GM21423 (cell line): Measurements from ENCODE around the gene ZBTB20.

Experiments
- ATAC-seq: cut with Tn5 transposase; IDR thresholded peaks from one replicate; pipeline ENCODE4 v1.9.1; 2021; ENCODE audit warnings: mild to moderate bottlenecking, moderate library complexity; ENCODE audit not compliant: unreplicated experiment

Gene ZBTB20

DNA sequence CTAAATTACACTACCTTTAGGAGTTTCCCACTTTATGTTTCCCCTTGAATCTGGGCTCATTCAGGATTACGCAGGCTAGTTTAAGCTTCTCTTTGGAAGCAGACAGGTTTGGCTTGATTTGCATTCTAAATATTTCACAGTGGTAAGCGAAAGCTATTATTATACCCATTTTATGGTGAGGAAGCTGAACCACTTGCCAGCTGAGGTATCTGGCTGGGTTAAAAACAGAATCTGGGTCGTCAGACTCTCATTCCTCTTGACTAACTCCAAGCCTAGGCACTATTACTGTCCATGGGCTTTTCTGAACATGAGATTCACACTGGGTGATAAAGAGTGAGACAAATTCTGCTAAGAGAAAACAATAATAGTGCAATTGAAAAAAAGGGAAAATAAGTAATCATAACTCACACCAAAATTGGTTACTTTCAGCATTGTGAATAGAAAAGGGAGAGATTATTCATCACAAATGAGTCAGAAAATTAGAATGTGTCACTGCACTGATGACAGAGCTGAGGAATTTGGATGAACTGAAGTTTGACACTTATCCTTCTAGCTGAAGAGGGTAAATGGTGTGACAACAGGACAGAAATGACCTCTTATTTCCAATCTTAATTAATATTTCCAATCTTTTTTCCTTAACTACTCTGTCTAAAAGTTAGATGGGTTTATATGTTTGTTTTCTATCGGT is 642.0 kb downstream of the ZBTB20 start:
- no peak for ATAC-seq

GRCh38 chr3:114502204-114502603 is 644.9 kb downstream of the ZBTB20 start:
- no peak for ATAC-seq

GRCh38 chr3:114499976-114500375 is 647.1 kb downstream of the ZBTB20 start:
- ATAC-seq: no peak

GRCh38 chr3:114498539-114499370 is 648.3 kb downstream of the ZBTB20 start:
- no peak for ATAC-seq

GRCh38 chr3:114496874-114497273 is 650.2 kb downstream of the ZBTB20 start:
- ATAC-seq: no peak

GRCh38 chr3:114496466-114496865 is 650.6 kb downstream of the ZBTB20 start:
- no peak for ATAC-seq

DNA sequence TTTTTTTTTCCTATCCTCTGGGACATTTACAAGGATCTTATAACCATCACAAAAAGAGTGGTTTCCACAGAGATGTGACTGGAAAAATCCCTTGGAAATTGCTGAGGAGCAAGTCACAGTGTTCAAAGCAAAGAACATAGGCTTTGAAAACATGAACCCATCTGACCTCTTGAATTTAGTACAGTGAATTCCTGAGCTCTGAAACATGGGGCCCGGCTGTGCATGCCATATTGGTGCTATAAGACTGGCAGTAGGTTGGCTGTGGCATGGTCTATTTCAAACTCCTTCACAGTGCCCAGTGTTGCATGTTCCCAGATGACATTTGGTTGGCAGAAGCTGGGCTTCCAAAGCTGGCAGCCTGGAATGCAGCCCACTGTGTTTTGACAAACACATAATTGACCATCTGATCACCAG is 651.1 kb downstream of the ZBTB20 start:
- no peak for ATAC-seq

DNA sequence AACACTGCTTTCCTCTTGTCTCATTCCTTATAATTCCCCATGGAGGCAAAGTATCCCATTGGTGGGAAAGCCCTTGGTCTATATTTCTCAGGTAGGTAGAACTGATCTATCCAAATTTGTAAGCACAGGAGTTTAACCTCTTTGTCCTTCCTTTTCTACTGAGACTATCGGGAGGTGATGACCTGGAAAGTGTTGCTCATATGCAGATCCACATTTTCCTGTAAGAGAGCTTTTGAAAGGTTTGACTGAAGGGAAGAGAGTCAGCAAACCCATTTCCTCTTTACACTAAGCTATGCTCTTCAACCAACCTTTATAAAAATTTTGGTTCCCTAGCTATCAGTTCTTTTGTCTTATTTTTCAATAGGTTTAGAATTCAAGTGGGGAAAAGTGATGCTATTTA is 652.6 kb downstream of the ZBTB20 start:
- no peak for ATAC-seq

GRCh38 chr3:114490829-114491228 is 656.3 kb downstream of the ZBTB20 start:
- ATAC-seq: no peak

- ATAC-seq: no peak
Measured at GRCh38 chr3:114487502-114487901, 659.6 kb downstream of the ZBTB20 start.

DNA sequence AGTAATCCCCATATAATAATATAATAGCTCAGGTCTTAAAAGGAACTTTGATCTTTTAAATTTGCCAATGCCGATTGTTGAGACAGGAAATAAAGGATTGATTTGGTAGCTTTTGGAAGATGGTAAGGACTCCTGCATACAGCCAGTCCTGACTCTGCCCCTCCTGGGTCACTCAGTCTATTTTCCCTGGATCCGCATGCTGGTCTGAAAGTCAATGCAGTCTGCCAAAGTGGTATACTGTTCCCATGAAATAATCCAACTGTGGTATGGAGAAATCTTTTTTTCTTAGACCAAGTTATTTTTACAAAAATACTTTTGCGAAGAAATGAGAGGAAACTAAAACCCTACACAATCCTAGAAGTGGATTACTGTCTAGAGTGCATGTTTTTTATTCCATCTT is 662.2 kb downstream of the ZBTB20 start:
- ATAC-seq: no peak

DNA sequence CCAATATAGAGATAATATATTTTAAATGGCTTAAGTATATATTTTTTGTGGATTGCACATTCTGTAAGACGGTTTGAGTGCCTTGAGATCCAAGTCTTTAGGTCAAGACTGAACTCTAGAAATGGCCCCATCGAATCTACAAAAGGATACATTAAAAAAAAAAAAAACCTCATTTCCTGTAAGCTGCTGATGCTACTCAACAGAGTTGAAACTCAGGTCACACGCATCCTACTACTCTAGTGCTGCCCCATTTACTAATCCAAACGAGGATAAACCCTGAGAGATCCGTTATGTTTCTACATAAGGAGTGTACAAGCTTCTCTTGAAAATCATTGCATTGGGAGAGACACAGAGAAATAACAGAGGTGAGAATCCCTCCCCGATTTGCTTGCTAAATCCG is 666.0 kb downstream of the ZBTB20 start:
- no peak for ATAC-seq

DNA sequence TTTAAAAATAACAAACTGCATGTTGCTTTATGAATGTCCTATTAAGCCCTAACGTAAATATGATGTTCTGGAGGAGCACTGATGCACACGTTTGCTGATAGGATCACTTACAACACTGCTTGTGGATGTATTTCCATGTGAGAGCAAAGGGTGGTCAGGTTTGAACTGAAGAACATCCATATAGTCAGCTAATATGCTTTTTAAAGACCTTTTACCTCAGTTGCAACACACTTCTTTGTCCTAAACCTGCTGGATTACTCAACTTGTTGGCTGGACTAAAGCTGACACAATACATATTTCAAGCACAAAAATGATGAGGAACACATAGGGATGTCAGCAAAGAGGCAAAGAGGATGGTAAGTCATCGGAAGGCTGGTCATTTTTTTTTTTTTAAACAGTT is 666.6 kb downstream of the ZBTB20 start:
- no peak for ATAC-seq

- no peak for ATAC-seq
Measured at GRCh38 chr3:114478801-114479200, 668.3 kb downstream of the ZBTB20 start.

- no peak for ATAC-seq
Measured at GRCh38 chr3:114476511-114476910, 670.6 kb downstream of the ZBTB20 start.

GRCh38 chr3:114471478-114471877 is 675.6 kb downstream of the ZBTB20 start:
- ATAC-seq: no peak

- ATAC-seq: no peak
Measured at GRCh38 chr3:114469070-114469469, 678.0 kb downstream of the ZBTB20 start.

GRCh38 chr3:114466816-114467215 is 680.3 kb downstream of the ZBTB20 start:
- ATAC-seq: no peak

GRCh38 chr3:114466251-114466650 is 680.8 kb downstream of the ZBTB20 start:
- no peak for ATAC-seq

DNA sequence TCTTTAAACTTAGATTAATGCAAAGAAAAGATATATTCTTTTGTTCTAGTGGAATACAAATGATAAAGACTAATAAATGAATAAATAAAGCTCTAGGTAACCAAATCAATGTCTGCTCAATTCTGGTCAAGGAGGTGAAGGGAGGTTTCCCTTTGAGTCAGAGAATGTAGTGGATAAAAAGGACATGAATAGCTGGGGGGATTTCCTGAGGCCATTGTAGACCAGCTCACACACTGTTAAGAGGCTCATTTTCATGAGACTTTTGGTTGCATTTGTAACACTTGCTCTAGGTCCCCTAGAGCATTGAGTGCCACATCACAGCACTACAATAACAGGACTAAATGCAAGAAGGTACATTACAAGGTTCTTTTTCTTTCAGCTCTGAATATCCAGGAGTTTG is 682.5 kb downstream of the ZBTB20 start:
- peak; percentile 80 for ATAC-seq

DNA sequence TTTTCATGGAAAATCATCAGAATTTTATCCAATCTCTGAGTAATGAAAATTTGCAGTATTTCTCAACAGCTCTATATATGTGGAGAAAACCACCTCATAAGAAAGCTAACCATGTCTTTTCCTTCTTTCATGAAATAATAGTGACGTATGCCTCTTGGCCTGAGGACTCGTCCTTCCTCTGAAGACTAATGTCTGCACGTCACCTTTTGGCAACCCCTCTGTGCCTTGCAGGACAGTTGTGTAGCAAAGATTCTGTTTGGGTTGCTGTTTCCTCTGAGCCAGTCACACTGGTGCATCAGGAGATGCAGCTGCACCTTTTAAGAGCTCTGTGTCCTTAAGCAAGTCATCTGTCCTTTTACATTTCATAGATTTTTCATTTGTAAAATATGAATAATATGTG is 684.3 kb downstream of the ZBTB20 start:
- ATAC-seq: no peak

DNA sequence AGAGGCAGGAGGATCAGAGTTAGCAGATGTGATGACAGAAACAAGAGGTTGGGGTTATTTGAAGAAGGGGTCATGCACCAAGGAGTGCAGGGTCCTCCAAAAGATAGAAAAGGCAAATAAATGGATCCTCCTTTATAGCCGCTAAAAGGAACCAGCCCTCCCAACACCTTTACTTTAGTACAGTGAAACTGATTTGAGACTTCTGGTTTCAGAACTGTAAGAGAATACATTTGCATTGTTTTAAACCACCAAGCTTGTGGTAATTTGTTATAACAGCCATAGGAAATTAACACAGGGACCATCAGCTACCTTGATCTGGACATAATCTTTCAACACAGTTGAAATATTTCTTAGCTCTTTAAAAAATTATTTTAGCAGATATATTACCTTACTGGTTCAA is 686.6 kb downstream of the ZBTB20 start:
- ATAC-seq: peak; percentile 58
